C4-2B (cell line): ENCODE data around the gene LRFN4.

Source experiments
- ZFX ChIP-seq: fragments of 450-650 bp; IDR thresholded peaks from 2 replicates; pipeline ENCODE4 v1.6.1; 2017
- TF ChIP-seq, protein P1 (sequence below): fragments of 450-650 bp; conservative IDR thresholded peaks from 2 replicates; pipeline ENCODE4 v1.5.1; 2017; ENCODE audit warnings: mild to moderate bottlenecking

DNA sequence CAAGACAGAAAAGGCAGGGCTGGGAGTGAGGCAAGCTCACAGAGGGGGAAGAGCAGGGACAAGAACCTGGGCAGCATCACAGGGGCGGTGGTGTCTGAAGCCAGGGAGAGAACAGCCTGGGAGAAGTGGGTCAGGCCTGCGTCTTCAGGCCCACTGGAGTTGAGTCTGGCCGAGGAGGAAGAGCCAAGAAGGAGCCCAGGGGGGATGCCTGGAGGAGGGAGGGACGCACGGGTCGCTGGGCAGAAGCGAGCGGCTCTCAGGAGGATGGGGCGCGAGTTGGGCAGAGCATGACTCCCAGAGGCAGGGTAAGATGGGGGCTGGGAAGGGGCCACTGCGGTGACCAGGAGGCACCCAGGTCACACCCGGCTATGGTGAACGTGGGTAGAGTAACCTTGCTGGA is 18.5 kb downstream of the LRFN4 start:
- TF ChIP-seq, protein P1, sequence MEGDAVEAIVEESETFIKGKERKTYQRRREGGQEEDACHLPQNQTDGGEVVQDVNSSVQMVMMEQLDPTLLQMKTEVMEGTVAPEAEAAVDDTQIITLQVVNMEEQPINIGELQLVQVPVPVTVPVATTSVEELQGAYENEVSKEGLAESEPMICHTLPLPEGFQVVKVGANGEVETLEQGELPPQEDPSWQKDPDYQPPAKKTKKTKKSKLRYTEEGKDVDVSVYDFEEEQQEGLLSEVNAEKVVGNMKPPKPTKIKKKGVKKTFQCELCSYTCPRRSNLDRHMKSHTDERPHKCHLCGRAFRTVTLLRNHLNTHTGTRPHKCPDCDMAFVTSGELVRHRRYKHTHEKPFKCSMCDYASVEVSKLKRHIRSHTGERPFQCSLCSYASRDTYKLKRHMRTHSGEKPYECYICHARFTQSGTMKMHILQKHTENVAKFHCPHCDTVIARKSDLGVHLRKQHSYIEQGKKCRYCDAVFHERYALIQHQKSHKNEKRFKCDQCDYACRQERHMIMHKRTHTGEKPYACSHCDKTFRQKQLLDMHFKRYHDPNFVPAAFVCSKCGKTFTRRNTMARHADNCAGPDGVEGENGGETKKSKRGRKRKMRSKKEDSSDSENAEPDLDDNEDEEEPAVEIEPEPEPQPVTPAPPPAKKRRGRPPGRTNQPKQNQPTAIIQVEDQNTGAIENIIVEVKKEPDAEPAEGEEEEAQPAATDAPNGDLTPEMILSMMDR = no peak
- no peak for TF ChIP-seq ZFX
